ENCODE results near the gene C4orf50.
A peak's percentile ranks its signal among the peaks of the same experiment; 100 is the strongest.
"Not testable (repeated sequence)": the region's sequence is repeated elsewhere in the genome, so short reads cannot be mapped to it uniquely, and the experiment has no call there.

Gene C4orf50

DNA sequence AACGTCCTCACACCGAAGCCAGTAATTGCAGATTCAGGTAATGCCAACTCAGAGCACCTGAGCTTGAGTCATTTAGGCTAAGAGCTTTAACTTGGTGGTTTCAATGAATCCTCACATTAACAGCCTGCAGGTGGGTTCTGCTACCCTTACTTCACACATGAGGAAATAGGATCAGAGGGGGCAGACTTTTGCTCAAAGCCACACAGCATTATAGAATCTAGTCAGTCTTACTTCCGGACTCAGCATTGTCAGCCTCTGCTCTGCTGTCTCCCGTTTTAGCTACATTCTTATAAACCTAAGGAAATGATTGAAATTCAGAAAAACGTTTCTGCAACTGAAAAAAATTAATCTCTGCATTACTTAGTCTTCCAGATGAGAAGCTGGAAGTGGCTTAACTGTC lies 6.0 kb downstream of the C4orf50 start:
- no peak for DNase-seq

DNA sequence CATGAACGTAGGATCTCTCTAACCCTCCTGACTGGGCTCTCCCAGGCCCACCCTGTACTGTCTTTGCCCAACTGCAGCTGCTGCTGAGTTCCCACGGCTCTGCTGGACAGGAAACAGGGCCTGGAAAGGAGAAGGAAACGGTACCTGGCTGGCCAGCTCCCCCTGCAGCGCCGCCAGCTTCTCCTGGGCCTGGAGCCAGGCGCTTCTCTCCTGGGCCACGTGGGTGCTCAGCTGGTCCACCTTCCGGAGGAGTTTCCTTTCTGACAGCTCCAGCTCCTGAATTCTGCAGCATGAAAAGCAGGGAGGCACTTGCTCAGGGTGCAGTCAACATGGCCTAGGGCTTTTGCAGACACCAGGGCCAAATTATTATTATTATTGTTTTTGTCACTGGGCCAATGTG lies 6.5 kb downstream of the C4orf50 start:
- no peak for DNase-seq

DNA sequence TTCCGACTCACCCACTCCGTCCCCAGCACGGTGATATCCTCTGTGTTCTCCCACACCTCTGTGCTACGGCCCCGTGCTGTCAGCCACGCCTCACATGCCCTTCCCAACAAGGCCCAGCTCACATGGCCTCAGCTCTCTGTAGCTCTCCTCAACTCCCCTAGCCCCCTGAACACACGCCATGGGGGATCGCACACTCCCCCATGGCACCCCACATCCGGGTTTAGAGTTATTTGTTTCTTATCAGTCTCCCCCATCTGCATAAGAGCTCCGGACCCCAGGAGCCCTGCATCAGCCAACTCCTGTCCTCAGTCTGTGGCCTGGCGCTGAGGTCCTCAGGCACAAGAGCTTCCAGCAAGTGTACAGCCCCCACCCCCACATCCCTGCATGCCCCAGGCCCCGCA lies 7.0 kb downstream of the C4orf50 start:
- DNase-seq, result no peak

DNA sequence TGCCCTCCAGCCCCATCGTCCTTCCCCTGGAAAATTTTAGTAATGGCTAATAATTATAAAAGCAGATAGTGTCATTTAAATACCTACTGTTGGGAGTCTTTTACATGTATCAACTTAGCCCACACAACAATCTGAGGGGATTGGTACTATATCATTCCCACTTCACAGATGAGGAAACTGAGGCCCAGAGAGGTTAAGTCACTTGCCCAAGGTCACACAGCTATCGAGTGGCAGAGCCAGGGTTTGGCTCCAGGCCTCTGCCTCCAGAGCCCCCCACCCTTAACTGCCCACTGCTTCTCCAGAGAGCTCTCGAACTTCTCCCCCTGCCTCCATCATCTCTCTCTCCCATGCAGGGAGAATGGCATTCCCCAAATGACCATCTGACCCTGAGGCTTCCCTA lies 7.4 kb downstream of the C4orf50 start:
- no peak for DNase-seq

DNA sequence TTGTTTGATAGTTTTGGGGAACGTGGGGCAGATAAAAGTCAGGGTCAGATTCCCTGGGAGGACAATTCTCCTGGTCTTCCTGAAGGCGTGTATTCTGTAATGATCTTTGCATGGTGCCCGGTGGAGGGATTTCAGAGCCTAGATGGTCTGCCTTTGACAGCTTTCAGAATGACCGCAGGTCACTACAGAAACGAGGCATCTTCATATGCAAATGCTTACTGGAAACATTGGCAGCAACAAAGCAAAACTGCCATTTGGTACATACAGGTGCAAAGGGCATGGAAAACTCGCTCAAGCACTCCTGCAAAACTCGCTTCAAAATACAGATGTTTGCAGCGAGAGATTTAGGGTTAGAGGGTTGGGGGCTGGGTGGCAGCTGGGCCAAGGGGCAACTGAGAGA lies 8.8 kb downstream of the C4orf50 start:
- no peak for DNase-seq

DNA sequence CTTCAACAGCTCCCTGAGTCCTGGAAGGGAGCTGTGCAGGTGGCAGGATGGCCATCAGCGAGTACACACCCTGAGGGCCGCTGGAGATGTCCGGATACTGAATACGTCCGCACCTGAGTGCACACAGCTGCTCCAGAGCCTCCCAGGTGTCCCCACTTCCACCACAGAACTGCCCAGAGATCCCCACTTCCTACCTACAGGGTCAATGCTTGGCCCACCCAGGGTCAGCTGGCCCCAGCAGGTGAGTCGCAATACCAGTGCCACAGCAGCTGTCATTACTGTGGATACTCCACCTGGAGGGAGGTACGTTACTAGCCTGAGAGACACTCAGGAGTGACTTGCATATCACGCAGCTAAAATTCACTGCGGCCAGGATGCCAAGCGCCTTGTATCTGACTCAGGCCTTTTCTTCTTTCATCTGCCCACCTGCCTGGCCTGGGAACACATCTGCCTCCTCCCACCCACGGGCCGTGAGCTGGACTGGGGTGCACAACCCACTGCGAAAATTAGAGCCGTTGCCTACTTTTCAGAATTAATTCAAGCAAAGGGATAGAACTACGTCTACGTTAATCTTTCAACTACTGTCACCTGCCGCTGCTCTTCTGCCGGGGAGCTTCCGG lies 9.4 kb downstream of the C4orf50 start:
- no peak for DNase-seq

DNA sequence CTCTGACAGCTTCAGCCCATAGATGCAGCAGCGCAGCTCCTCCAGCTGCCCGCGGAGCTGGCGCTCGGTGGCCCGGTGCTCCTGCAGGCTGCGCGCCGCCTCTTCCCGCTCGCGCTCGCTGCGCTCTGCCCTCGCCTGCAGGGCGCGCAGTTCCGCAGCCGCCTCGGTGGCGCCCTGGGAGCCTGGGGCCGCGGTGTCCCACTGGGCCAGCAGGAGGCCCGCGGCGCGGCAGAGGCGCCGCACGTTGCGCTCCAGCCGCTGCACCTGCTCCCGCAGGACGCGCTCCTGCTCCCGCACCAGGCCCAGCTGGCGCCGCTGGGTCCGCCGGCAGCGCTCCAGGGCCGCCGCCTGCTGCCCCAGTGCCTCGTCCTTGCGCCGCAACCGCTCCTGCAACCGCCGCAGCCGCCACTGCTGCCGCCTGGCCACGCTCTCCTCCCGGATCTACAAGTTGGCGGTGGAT lies 10.1 kb downstream of the C4orf50 start:
- DNase-seq, result no peak

DNA sequence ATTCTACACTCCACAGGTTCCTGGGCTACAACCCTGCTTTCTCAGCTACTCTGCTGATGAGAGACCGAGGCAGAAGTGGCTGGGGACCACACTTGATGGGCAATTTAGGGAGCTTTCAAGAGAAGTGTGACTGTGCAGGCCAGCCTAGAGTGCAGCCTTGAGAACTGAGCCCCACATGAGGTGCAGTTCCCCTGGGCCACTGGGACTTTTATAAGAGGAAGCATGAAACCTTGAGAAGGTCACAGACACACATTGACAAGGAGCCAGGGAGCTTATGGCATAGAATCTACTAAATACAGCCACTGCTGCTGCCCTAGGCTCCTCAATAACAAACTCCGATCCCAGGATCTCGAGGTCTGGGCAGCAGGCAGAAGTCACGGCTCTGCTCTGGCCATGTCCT lies 13.1 kb downstream of the C4orf50 start:
- DNase-seq, result no peak

DNA sequence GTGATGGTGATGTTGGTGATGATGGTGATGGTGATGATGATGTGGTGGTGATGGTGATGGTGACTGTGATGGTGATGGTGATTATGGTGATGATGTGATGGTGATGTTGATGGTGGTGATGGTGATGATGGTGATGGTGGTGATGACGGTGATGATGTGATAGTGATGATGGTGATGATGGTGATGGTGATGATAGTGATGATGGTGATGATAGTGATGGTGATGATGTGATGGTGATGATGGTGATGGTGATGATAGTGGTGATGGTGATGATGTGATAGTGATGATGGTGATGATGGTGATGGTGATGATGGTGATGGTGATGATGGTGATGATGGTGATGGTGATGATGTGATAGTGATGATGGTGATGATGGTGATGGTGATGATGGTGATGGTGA lies 14.7 kb downstream of the C4orf50 start:
- not testable (repeated sequence) for DNase-seq

DNA sequence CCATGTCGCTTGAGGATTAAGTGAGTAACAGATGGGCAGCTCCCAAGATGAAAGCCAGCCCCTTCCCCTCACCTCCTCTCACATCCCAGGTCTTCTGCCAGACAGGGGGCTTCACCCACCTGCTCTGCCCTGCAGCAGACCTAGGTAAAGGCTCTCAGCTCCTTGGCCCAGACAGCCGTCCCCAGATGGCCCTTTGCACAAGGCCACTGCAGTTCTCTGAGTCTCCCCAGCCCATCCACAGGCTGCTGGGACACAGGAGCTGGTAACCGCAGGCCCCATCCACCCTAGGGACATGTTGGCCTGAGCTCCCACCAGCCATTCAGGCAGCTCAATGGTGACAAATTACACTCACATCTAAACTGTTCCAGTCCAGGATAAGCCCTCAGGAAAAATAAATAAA lies 15.3 kb downstream of the C4orf50 start:
- no peak for DNase-seq

DNA sequence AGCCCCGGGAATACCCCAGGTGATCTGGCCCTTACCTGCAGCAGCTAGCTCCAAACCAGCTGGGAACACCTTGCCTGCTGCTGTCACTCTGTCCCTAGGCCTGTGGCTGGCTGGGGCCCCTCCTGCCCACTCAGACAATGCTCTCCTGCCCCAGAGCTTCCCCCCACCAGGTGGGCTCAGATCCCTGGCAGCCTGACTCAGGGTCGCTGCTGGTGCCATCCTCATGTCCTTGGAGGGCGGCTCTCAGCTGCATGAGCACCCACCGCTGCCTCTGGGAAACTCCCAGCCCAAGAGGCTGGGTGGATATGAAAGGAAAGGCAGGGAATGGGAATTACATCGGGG lies 15.8 kb downstream of the C4orf50 start:
- no peak for DNase-seq

DNA sequence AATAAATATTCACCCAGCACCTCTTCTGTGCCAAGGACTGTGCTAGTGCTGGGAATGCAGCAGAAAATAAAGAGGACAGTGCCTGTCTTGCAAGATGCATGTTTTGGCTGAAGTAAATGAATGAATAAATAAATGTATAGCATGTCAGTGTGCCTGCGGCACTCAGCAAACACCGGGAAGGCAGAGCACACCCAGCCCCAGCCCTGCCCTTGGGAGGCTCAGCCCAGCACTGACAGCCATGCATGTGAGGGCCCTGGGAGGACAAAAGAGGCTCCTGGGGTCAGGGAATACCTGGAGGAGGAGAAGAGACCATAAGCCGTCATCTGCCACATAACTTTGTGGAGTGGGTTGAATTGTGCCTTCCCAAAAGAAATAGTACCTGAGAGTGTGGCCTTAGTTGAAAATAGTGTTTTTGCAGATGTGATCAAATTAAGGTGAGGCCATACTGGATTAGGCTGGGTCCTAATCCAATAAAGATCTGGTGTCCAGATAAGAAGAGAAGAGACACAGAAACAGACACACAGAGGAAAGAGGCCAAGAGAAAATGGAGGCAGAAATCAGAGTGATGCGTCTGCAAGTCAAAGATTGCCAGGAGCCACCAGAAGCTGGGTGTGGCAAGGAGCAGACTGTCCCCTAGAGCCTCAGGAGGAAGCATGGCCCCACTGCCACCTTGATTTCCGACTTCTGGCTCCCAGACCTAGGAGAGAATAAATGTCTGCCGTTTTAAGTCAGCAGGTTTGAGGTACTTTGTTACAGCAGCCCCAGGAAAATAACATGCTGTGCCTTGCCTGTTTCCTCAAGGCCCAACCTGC lies 16.3 kb downstream of the C4orf50 start:
- no peak for DNase-seq

DNA sequence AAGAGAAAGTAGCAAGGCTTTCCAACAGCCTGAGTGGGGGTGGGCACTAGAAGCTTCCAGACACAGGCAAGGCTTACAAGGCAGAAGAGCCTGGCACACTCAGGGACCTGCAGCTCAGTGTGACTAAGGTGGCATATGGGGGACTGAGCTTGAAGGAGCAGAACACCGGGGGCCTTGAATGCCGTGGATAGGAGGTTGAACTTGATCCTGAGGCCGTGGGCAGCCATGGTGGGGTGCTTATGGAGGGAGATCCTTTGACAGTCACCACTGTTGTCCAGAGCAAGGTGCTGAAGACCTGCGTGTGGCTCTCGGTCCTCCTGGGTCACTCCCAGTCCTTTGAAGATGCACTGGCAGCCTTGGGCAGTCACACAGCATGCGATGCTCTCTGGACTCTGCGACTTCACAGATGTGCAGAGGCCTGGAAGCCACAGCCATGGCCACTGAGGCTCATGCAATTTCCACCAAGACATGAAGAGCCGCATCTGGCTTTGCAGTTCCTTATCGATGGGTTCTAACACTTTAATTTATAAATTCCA lies 18.3 kb downstream of the C4orf50 start:
- no peak for DNase-seq

DNA sequence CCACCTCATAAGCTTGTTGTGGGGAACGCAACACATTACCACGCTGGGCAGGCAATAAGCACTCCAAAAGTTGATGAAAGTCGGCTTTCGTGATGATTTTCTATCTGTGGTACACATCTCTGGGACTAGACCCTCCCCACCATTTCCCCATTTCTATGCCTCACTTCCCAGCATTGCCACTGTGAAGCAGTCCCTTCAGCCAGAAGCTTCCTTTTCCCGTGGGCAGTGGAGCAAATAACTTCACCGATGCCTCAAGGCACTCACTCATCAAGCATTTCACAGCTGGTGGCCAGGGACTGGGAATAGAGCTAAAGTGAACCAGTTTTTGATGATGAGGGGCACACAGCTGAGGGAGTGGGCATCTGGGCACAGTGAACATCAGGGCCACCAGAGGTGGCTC lies 18.9 kb downstream of the C4orf50 start:
- DNase-seq, result no peak

DNA sequence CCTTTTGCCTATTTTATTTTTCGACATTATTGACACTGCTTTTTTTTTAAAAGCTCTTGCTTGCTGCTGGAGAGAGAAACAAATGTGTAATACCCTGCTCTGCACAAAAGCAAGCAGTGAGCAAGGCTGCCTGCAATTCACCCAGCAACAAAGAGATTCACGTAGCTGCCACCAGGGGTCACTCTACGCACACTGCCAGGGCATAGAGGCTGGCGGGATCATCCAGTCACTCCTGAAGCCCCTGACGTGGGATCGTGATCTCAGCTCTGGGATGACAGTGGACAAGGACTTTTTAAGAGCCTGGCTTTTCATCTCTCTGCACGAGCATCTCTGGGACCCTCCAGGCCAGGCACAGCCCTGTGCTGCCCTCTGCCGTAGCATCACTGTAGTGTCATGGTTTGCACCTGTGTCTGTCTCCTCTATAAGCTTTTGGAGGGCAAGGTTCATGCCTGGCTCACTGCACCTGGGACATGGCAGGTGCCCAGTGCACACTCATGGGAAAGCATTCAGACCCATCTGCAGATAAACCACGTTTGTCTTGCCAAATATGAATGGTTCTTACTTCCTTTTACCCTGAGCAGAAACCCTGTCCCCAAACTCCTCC lies 19.8 kb downstream of the C4orf50 start:
- DNase-seq, result peak; percentile 30

DNA sequence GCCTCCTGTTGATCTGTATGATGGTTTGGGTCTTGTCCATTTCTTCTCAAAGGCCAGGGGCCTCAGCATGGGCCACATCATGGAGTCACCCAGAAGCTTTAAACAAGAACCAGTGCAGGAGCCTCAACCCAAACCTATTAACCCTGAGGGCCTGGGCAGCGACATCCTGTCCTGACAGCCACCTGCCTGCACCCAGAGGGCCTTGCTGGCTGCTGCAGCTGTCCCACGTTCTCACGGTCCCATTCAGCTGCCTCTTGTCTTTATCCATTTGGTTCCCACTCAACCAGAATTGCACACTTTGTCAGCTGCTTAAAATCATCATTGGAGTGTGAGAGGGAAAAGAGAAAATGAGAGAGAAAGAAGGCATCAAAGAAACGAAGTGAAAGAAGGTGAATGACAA lies 21.6 kb downstream of the C4orf50 start:
- DNase-seq, result no peak

DNA sequence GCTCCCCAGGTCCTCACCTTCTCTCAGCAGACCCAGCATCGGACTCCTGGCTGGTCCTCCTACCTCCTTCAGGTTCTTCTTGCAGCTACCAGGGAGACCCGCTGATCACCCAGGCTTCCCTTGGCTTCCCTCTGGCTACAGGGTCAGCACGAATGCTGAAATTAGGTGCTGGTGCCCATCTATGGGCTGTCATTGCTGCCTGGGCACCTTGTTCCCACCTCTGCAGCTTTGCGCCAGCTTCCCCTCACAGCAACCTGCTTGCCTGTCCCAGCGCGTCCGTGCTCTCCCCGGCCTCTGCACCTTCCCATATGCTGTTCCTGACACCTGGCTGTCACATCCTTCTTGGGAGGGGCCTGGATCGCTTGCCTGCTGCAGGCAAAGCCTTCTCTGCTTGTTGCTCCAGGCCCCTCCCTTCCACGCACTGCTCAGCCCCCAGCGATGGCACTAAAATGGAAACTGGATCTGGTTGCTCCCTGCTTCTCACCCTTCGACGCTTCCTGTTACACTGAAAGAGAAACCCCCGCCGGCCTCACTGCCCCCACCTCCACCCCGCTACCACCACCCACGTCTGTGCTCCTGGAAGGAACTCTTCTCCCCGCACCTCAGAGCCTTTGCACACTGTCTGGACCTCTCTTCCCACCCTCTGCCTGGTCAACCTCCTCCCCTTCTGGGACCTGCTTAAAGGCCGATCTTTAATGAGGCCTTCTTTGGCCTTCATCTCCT lies 22.2 kb downstream of the C4orf50 start:
- no peak for DNase-seq

DNA sequence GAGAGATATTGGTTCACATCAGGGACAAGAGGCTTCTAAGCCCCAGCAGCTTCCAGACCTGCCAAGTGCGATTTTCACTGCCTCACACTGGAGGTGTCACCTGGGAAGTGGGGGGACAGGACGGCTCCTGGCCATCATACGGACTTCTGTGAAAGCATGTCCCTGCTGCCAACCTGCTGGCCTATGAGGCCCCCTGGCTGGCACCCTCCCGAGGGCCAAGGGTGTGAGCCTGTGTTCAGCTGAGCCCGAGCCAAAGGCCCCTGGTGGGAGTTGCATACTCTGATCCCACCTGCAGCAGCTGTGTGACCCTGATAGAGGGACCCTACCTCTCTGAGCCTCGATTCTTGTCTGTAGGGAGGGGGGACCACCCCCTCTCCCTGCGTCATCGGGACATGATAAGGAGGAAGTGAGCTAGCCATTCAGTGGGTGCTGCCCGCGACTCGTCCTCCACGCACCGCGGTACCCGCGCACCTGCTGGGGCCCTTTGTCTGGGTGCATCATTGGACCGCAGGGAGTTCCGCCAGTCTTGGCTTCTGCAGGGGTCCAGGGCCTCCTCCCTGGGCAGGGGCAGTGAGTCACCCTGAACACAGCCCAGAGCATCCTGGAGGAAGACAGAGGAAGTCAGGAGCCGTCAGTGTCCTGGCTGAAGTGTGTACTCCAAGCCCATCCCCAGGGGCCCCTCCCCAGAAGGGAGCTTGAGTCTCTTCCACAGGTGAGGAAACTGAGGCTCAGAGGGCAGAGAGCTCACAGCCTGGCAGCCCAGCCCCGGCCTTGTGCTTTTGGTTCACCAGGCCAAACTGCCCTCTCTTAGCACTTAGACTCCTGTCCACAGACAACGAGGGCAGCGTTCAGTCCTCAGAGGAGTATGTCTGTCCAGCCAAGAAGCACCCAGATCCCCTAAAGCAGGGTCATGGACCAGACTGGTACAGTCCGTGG lies 24.1 kb downstream of the C4orf50 start:
- no peak for DNase-seq

DNA sequence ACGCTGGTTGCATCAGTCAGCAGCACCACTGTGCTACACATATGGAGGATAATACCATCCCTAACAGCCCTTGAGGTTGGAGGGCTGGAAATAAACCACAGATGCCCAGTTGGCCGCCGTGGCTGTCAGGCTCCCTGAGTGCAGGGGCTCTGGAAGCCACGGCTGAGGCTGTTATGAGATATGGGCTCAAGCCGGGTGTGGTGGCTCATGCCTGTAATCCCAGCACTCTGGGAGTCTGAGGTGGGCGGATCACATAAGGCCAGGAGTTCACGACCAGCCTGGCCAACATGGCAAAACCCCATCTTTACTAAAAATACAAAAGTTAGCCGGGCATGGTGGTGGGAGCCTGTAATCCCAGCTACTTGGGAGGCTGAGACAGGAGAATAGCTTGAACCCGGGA lies 24.9 kb downstream of the C4orf50 start:
- not testable (repeated sequence) for DNase-seq

DNA sequence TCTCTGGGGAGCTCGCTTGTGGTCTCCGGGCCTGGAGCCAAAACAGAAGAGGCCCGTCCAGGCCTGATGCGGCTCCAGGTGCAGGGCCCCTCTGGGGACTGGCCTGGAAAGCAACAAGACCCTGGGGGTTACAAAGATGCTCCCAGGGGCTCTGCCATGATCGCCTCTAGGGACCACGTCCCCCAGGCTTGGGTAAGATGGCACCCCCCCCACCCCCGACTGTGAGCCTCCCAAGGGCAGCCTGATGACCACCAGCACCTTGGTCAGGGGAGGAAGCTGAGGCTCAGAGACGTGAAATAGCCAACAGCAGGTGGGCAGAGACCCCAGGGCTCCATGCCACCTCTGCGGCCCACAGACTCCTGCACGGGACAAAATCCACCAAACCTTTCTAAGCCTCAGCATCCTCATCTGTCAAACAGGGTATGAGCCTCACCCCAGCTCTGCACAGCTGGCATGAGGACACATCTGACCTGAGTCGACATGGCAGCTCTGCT lies 25.4 kb downstream of the C4orf50 start:
- no peak for DNase-seq

DNA sequence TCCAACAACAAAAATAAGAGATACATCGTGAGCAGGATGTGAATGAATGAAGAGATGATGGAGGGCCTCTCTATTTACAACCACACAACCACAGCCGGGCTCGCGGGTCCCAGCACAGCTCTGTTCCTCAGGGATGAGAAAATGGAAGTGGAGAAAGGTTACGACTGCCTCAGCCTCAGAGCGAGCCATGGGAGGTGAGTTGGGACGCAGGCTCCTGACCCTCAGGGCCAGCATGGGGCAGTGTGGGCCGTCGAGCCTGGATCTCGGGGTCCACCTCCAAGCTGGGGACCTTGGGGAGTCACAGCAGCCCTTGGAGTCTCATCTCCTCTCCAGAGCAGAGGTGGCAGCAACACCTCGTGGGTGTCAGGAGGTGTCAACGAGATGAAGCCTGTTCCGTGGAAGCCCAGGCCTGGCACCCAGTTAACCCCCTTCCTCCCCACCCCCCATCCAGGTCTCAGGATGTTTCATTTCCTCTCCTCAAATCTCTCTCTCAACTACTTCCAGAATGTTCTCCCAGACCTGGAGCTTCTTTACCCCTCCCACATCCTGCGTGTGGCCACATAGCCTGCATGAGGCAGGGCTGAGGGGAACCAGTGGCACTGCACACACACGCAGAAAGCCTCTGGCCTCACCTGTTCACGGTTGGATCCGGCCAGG lies 25.9 kb downstream of the C4orf50 start:
- DNase-seq, result no peak

DNA sequence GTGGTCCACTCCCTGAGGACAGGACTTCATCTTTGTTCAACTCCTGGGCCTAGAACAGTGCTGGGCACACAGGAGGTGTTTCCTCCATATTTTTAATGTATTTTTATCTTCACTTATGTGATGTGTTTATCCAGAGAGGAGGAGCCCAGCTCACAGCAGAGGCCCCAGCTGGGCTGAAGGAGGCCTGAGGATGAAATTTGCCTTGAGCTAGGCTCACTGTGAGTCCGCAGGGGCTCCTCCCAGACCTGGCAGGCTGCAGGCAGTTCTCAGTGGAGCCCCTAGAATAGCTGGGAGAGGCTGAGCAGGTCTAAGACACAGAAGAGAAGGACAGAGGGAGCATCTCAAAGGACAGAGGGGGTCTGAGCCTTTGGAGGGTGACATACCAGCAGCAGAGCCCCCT lies 26.8 kb downstream of the C4orf50 start:
- DNase-seq, result no peak
